ENCODE results near the gene KIF3A. TPM values are rescaled to one million over a fixed set of nuclear protein-coding genes. Genes with fewer than 3 reads are reported as not detected.

The KIF3A gene
- total and polyA plus RNA-seq, 2 experiments from 2014 or later, result 11.2 to 19.7 TPM

DNA sequence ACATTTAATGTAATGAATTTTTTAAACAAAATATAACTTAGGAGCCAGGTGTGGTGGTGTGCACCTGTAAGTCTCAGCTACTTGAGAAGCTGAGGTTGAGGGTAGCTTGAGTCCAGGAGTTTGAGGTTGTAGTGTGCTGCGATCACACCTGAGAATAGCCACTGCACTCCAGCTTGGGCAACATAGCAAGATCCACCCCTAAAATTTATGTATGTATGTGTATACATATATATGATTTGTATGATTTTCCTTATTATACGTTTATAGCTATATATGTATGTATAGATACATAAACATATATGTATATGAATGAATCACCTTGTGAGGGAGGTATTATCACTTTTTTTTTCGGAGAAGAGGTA, 9.2 kb upstream of the KIF3A start (continued):
- no peak for TF ChIP-seq STAT1 (IDR thresholded peaks at IDR 0.05; ENCODE audit: unreplicated experiment)
- TF ChIP-seq, protein P1, sequence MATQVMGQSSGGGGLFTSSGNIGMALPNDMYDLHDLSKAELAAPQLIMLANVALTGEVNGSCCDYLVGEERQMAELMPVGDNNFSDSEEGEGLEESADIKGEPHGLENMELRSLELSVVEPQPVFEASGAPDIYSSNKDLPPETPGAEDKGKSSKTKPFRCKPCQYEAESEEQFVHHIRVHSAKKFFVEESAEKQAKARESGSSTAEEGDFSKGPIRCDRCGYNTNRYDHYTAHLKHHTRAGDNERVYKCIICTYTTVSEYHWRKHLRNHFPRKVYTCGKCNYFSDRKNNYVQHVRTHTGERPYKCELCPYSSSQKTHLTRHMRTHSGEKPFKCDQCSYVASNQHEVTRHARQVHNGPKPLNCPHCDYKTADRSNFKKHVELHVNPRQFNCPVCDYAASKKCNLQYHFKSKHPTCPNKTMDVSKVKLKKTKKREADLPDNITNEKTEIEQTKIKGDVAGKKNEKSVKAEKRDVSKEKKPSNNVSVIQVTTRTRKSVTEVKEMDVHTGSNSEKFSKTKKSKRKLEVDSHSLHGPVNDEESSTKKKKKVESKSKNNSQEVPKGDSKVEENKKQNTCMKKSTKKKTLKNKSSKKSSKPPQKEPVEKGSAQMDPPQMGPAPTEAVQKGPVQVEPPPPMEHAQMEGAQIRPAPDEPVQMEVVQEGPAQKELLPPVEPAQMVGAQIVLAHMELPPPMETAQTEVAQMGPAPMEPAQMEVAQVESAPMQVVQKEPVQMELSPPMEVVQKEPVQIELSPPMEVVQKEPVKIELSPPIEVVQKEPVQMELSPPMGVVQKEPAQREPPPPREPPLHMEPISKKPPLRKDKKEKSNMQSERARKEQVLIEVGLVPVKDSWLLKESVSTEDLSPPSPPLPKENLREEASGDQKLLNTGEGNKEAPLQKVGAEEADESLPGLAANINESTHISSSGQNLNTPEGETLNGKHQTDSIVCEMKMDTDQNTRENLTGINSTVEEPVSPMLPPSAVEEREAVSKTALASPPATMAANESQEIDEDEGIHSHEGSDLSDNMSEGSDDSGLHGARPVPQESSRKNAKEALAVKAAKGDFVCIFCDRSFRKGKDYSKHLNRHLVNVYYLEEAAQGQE (IDR thresholded peaks at IDR 0.05; ENCODE audit: unreplicated experiment), result no peak
- no peak for TF ChIP-seq ZNF114 (CRISPR knock-in tag; IDR thresholded peaks at IDR 0.05)
- TF ChIP-seq ZNF331 (CRISPR knock-in tag; IDR thresholded peaks at IDR 0.05; ENCODE audit: low read depth), result no peak
- TF ChIP-seq, protein P2, sequence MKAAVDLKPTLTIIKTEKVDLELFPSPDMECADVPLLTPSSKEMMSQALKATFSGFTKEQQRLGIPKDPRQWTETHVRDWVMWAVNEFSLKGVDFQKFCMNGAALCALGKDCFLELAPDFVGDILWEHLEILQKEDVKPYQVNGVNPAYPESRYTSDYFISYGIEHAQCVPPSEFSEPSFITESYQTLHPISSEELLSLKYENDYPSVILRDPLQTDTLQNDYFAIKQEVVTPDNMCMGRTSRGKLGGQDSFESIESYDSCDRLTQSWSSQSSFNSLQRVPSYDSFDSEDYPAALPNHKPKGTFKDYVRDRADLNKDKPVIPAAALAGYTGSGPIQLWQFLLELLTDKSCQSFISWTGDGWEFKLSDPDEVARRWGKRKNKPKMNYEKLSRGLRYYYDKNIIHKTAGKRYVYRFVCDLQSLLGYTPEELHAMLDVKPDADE (IDR thresholded peaks at IDR 0.05), result no peak
- TF ChIP-seq NANOG (IDR thresholded peaks at IDR 0.05; ENCODE audit: borderline replicate concordance), result no peak

- Mint-ChIP-seq H3K27me3 (ENCODE audit: insufficient read depth, low read depth, poor library complexity) (peaks cover 33% of the 10 kb centered on the region), H3K36me3 (ENCODE audit: low read depth) (no peaks in the 10 kb centered on the region), H3K9me3 (no peaks in the 10 kb centered on the region), H3K4me1 (no peaks in the 10 kb centered on the region), H3K27ac (no peak overlapping the region), H3K4me3 (no peak overlapping the region)
- H3K27ac ChIP-seq (ENCODE audit: low read depth), result no peak overlapping the region
- ATAC-seq (no peak), DNase-seq (ENCODE audit: low spot score) (no peak)
- H3K27me3 ChIP-seq (ENCODE audit: insufficient read depth), result peaks cover 58% of the 10 kb centered on the region
- no peaks in the 10 kb centered on the region for H3K79me2 ChIP-seq (replicated peaks; ENCODE audit: insufficient read depth)
- H3K9me2 ChIP-seq (ENCODE audit: insufficient read depth), result no peaks in the 10 kb centered on the region
- H2AFZ ChIP-seq, result no peak overlapping the region
- no peaks in the 10 kb centered on the region for H3K36me3 ChIP-seq (ENCODE audit: insufficient read depth)
- H4K20me1 ChIP-seq (replicated peaks; ENCODE audit: insufficient read depth), result no peaks in the 10 kb centered on the region
- H3F3A ChIP-seq (replicated peaks; ENCODE audit: low read depth), result no peaks in the 10 kb centered on the region
- no peak overlapping the region for H3K4me3 ChIP-seq
- no peaks in the 10 kb centered on the region; the same call in 1 of the 2 replicates for H3K4me1 ChIP-seq (ENCODE audit: insufficient read depth)
- no peak overlapping the region for H3K4me2 ChIP-seq
- TF ChIP-seq, protein P2 (IDR thresholded peaks at IDR 0.05), result no peak
- TF ChIP-seq, protein P1 (IDR thresholded peaks at IDR 0.05; ENCODE audit: unreplicated experiment), result no peak
- TF ChIP-seq, protein P3, sequence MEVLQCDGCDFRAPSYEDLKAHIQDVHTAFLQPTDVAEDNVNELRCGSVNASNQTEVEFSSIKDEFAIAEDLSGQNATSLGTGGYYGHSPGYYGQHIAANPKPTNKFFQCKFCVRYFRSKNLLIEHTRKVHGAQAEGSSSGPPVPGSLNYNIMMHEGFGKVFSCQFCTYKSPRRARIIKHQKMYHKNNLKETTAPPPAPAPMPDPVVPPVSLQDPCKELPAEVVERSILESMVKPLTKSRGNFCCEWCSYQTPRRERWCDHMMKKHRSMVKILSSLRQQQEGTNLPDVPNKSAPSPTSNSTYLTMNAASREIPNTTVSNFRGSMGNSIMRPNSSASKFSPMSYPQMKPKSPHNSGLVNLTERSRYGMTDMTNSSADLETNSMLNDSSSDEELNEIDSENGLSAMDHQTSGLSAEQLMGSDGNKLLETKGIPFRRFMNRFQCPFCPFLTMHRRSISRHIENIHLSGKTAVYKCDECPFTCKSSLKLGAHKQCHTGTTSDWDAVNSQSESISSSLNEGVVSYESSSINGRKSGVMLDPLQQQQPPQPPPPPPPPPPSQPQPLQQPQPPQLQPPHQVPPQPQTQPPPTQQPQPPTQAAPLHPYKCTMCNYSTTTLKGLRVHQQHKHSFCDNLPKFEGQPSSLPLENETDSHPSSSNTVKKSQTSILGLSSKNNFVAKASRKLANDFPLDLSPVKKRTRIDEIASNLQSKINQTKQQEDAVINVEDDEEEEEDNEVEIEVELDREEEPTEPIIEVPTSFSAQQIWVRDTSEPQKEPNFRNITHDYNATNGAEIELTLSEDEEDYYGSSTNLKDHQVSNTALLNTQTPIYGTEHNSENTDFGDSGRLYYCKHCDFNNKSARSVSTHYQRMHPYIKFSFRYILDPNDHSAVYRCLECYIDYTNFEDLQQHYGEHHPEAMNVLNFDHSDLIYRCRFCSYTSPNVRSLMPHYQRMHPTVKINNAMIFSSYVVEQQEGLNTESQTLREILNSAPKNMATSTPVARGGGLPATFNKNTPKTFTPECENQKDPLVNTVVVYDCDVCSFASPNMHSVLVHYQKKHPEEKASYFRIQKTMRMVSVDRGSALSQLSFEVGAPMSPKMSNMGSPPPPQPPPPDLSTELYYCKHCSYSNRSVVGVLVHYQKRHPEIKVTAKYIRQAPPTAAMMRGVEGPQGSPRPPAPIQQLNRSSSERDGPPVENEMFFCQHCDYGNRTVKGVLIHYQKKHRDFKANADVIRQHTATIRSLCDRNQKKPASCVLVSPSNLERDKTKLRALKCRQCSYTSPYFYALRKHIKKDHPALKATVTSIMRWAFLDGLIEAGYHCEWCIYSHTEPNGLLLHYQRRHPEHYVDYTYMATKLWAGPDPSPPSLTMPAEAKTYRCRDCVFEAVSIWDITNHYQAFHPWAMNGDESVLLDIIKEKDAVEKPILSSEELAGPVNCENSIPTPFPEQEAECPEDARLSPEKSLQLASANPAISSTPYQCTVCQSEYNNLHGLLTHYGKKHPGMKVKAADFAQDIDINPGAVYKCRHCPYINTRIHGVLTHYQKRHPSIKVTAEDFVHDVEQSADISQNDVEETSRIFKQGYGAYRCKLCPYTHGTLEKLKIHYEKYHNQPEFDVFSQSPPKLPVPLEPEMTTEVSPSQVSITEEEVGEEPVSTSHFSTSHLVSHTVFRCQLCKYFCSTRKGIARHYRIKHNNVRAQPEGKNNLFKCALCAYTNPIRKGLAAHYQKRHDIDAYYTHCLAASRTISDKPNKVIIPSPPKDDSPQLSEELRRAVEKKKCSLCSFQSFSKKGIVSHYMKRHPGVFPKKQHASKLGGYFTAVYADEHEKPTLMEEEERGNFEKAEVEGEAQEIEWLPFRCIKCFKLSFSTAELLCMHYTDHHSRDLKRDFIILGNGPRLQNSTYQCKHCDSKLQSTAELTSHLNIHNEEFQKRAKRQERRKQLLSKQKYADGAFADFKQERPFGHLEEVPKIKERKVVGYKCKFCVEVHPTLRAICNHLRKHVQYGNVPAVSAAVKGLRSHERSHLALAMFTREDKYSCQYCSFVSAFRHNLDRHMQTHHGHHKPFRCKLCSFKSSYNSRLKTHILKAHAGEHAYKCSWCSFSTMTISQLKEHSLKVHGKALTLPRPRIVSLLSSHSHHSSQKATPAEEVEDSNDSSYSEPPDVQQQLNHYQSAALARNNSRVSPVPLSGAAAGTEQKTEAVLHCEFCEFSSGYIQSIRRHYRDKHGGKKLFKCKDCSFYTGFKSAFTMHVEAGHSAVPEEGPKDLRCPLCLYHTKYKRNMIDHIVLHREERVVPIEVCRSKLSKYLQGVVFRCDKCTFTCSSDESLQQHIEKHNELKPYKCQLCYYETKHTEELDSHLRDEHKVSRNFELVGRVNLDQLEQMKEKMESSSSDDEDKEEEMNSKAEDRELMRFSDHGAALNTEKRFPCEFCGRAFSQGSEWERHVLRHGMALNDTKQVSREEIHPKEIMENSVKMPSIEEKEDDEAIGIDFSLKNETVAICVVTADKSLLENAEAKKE (CRISPR knock-in tag; IDR thresholded peaks at IDR 0.05), result no peak
These were observed 7.3 kb upstream of the KIF3A start for GRCh38 chr5:132744659-132745058.
